HepG2 (cell line): ENCODE results near the gene IFT52. TPM values are rescaled to one million over a fixed set of nuclear protein-coding genes. Genes with fewer than 3 reads are reported as not detected.

ENCODE experiments used
- FOXP1 ChIP-seq, 2 experiments: fragments of 450-650 bp in 1 of 2; IDR thresholded peaks; 2 replicates each; pipeline ENCODE4 v1.6.1; 2017 to 2018; ENCODE audit warnings: antibody characterized with exemption in 1 of 2
- NFE2L2 ChIP-seq: fragments of 150-350 bp; IDR thresholded peaks from 2 replicates; pipeline ENCODE4 v1.6.1; 2014; ENCODE audit warnings: low read length
- POLR2AphosphoS5 ChIP-seq: IDR thresholded peaks from 2 replicates; pipeline ENCODE4 v1.6.1; 2012; ENCODE audit warnings: low read depth, low read length
- RARG ChIP-seq: sonication (generic); formaldehyde crosslinking; IDR thresholded peaks from 2 replicates; pipeline ENCODE4 v1.4.0; 2020; ENCODE audit warnings: low read depth, mild to moderate bottlenecking, missing genetic modification reagents
- SRF ChIP-seq: IDR thresholded peaks from 2 replicates; pipeline ENCODE4 v1.6.1; 2011; ENCODE audit warnings: mild to moderate bottlenecking, low read depth, low read length, moderate library complexity
- TSC22D2 ChIP-seq: sonication (generic); formaldehyde crosslinking; IDR thresholded peaks from 2 replicates; pipeline ENCODE4 v1.5.1; 2020; ENCODE audit warnings: missing genetic modification reagents, mild to moderate bottlenecking, borderline replicate concordance
- ZNF362 ChIP-seq: sonication (generic); formaldehyde crosslinking; IDR thresholded peaks from 2 replicates; pipeline ENCODE4 v1.4.0; 2020; ENCODE audit warnings: missing genetic modification reagents, mild to moderate bottlenecking, borderline replicate concordance
- ZNF512 ChIP-seq: sonication (generic); formaldehyde crosslinking; IDR thresholded peaks from 2 replicates; pipeline ENCODE4 v1.4.0; 2020; ENCODE audit warnings: mild to moderate bottlenecking, missing genetic modification reagents
- ZNF614 ChIP-seq: IDR thresholded peaks from 2 replicates; pipeline ENCODE4 v1.6.1; 2018; ENCODE audit warnings: missing biosample characterization, missing genetic modification reagents, inconsistent platforms, borderline replicate concordance
- polyA plus RNA-seq, 8 experiments: library from polyadenylated mRNA; depleted of rRNA in 3 of 8; stranded (reverse) in 7 of 8; unstranded in 1 of 8; fragments of >200 nt; fragmentation: Illumina TruSeq in 4 of 8; extraction: Trizol in 4 of 8; gene quantifications; 2 replicates each; pipeline versions ENCODE4 v1.2.1 to v1.2.3, GENCODE V29; 2011 to 2016; ENCODE audit warnings: low read depth in 4 of 8, missing spikeins in 1 of 8, mixed read lengths in 1 of 8; ENCODE audit not compliant: insufficient read depth in 1 of 8
- total RNA-seq, 5 experiments: library from RNA; depleted of rRNA; stranded (reverse); fragments of >200 nt; fragmentation: Illumina TruSeq; extraction: Trizol; gene quantifications; 2 replicates each; pipeline ENCODE4 v1.2.3, GENCODE V29; 2016; ENCODE audit warnings: low read depth in 1 of 5
- TF ChIP-seq, protein P1 (sequence below): sonication (generic); formaldehyde crosslinking; IDR thresholded peaks from 2 replicates; pipeline ENCODE4 v1.4.0; 2020; ENCODE audit warnings: low read depth, missing genetic modification reagents
- TF ChIP-seq, protein P2 (sequence below): sonication (generic); formaldehyde crosslinking; IDR thresholded peaks from 2 replicates; pipeline ENCODE4 v1.8.1; 2023; ENCODE audit warnings: mild to moderate bottlenecking, missing genetic modification reagents
- TF ChIP-seq, protein P3 (sequence below): sonication (generic); formaldehyde crosslinking; IDR thresholded peaks from 2 replicates; pipeline ENCODE4 v1.9.0; 2022; ENCODE audit warnings: missing genetic modification reagents, mild to moderate bottlenecking, borderline replicate concordance
- TF ChIP-seq, protein P4 (sequence below): sonication (generic); formaldehyde crosslinking; IDR thresholded peaks from 2 replicates; pipeline ENCODE4 v1.5.0; 2020; ENCODE audit warnings: missing genetic modification reagents, mild to moderate bottlenecking, borderline replicate concordance
- TF ChIP-seq, protein P5 (sequence below): IDR thresholded peaks from 2 replicates; pipeline ENCODE4 v1.6.1; 2016; ENCODE audit warnings: missing compliant biosample characterization, missing genetic modification reagents, borderline replicate concordance

Gene IFT52
- total and polyA plus RNA-seq, 2 of the 13 experiments (the other 11 are each of a cell fraction or from before 2014, with no cell fraction given), result 48.0 to 64.0 TPM

GRCh38 chr20:43558412-43559146, 32.2 kb upstream of the IFT52 start, which contains the start of gene SGK2 (continued):
- TF ChIP-seq, protein P1, sequence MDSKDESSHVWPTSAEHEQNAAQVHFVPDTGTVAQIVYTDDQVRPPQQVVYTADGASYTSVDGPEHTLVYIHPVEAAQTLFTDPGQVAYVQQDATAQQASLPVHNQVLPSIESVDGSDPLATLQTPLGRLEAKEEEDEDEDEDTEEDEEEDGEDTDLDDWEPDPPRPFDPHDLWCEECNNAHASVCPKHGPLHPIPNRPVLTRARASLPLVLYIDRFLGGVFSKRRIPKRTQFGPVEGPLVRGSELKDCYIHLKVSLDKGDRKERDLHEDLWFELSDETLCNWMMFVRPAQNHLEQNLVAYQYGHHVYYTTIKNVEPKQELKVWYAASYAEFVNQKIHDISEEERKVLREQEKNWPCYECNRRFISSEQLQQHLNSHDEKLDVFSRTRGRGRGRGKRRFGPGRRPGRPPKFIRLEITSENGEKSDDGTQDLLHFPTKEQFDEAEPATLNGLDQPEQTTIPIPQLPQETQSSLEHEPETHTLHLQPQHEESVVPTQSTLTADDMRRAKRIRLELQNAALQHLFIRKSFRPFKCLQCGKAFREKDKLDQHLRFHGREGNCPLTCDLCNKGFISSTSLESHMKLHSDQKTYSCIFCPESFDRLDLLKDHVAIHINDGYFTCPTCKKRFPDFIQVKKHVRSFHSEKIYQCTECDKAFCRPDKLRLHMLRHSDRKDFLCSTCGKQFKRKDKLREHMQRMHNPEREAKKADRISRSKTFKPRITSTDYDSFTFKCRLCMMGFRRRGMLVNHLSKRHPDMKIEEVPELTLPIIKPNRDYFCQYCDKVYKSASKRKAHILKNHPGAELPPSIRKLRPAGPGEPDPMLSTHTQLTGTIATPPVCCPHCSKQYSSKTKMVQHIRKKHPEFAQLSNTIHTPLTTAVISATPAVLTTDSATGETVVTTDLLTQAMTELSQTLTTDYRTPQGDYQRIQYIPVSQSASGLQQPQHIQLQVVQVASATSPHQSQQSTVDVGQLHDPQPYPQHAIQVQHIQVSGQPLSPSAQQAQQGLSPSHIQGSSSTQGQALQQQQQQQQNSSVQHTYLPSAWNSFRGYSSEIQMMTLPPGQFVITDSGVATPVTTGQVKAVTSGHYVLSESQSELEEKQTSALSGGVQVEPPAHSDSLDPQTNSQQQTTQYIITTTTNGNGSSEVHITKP, result peak; percentile 88
- TF ChIP-seq SRF (peak; percentile 4; the same call in 1 of the 2 replicates), NFE2L2 (peak; percentile 87), POLR2AphosphoS5 (peak; percentile 87), TSC22D2 (CRISPR knock-in tag) (peak; percentile 79; the same call in 1 of the 2 replicates), ZNF614 (CRISPR knock-in tag) (peak; percentile 25; the same call in 1 of the 2 replicates), RARG (CRISPR knock-in tag) (no peak), FOXP1 (IDR thresholded peaks at IDR 0.05) (no peak), FOXP1 (CRISPR knock-in tag; IDR thresholded peaks at IDR 0.05) (peak; percentile 46; the same call in 1 of the 2 replicates), ZNF362 (no peak), ZNF512 (CRISPR knock-in tag) (no peak)
- TF ChIP-seq, protein P2, sequence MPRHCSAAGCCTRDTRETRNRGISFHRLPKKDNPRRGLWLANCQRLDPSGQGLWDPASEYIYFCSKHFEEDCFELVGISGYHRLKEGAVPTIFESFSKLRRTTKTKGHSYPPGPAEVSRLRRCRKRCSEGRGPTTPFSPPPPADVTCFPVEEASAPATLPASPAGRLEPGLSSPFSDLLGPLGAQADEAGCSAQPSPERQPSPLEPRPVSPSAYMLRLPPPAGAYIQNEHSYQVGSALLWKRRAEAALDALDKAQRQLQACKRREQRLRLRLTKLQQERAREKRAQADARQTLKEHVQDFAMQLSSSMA (CRISPR knock-in tag), result no peak; the same call in none of the 2 replicates
- TF ChIP-seq, protein P3, sequence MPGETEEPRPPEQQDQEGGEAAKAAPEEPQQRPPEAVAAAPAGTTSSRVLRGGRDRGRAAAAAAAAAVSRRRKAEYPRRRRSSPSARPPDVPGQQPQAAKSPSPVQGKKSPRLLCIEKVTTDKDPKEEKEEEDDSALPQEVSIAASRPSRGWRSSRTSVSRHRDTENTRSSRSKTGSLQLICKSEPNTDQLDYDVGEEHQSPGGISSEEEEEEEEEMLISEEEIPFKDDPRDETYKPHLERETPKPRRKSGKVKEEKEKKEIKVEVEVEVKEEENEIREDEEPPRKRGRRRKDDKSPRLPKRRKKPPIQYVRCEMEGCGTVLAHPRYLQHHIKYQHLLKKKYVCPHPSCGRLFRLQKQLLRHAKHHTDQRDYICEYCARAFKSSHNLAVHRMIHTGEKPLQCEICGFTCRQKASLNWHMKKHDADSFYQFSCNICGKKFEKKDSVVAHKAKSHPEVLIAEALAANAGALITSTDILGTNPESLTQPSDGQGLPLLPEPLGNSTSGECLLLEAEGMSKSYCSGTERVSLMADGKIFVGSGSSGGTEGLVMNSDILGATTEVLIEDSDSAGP (CRISPR knock-in tag), result peak; percentile 82
- TF ChIP-seq, protein P4, sequence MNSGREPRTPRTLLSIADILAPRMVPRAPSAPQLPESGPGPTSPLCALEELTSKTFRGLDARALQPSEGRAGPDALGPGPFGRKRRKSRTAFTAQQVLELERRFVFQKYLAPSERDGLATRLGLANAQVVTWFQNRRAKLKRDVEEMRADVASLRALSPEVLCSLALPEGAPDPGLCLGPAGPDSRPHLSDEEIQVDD (CRISPR knock-in tag), result no peak; the same call in 1 of the 2 replicates
- TF ChIP-seq, protein P5, sequence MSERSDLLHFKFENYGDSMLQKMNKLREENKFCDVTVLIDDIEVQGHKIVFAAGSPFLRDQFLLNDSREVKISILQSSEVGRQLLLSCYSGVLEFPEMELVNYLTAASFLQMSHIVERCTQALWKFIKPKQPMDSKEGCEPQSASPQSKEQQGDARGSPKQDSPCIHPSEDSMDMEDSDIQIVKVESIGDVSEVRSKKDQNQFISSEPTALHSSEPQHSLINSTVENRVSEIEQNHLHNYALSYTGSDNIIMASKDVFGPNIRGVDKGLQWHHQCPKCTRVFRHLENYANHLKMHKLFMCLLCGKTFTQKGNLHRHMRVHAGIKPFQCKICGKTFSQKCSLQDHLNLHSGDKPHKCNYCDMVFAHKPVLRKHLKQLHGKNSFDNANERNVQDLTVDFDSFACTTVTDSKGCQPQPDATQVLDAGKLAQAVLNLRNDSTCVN (CRISPR knock-in tag), result peak; percentile 61
